ENCODE results near the gene SPTBN1.
A peak's percentile ranks its signal among the peaks of the same experiment; 100 is the strongest.

The SPTBN1 gene

DNA sequence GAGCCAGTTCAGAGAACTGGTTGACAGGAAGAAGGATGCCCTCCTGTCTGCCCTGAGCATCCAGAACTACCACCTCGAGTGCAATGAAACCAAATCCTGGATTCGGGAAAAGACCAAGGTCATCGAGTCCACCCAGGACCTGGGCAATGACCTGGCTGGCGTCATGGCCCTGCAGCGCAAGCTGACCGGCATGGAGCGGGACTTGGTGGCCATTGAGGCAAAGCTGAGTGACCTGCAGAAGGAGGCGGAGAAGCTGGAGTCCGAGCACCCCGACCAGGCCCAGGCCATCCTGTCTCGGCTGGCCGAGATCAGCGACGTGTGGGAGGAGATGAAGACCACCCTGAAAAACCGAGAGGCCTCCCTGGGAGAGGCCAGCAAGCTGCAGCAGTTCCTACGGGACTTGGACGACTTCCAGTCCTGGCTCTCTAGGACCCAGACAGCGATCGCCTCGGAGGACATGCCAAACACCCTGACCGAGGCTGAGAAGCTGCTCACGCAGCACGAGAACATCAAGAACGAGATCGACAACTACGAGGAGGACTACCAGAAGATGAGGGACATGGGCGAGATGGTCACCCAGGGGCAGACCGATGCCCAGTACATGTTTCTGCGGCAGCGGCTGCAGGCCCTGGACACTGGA is 174.9 kb downstream of the SPTBN1 start:
- H3K4me3 ChIP-seq (ENCODE audit: low read length), result no peak overlapping the region
- DNase-seq (ENCODE audit: low read depth, low spot score), result no peak

DNA sequence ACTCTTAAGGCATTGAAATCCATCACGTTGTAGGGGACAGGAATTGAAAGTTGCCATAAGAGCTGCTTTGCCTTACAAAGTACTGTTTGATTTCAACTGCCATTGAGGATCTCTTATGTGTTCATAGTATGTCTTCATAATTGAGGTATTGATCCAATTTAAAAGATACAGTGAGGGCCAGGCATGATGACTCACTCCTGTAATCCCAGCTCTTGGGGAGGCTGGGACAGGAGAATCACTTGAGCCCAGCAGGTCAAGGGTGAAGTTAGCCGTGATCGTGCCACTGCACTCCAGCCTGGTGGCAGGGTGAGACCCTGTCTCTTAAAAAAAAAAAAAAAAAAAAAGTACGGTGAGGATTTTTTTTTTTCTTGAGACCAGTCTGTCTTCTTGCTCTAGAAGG is 175.6 kb downstream of the SPTBN1 start:
- DNase-seq (ENCODE audit: low read depth, low spot score), result no peak
- H3K4me3 ChIP-seq (ENCODE audit: low read length), result no peak overlapping the region

GRCh38 chr2:54632733-54633692 is 176.9 kb downstream of the SPTBN1 start:
- no peak for DNase-seq (ENCODE audit: low read depth, low spot score)
- H3K4me3 ChIP-seq (ENCODE audit: low read length), result no peak overlapping the region

- H3K4me3 ChIP-seq (ENCODE audit: low read length), result no peak overlapping the region; the same call in 1 of the 2 replicates
- DNase-seq (ENCODE audit: low read depth, low spot score), result peak; percentile 68
Measured at GRCh38 chr2:54634021-54634420, 177.9 kb downstream of the SPTBN1 start.

DNA sequence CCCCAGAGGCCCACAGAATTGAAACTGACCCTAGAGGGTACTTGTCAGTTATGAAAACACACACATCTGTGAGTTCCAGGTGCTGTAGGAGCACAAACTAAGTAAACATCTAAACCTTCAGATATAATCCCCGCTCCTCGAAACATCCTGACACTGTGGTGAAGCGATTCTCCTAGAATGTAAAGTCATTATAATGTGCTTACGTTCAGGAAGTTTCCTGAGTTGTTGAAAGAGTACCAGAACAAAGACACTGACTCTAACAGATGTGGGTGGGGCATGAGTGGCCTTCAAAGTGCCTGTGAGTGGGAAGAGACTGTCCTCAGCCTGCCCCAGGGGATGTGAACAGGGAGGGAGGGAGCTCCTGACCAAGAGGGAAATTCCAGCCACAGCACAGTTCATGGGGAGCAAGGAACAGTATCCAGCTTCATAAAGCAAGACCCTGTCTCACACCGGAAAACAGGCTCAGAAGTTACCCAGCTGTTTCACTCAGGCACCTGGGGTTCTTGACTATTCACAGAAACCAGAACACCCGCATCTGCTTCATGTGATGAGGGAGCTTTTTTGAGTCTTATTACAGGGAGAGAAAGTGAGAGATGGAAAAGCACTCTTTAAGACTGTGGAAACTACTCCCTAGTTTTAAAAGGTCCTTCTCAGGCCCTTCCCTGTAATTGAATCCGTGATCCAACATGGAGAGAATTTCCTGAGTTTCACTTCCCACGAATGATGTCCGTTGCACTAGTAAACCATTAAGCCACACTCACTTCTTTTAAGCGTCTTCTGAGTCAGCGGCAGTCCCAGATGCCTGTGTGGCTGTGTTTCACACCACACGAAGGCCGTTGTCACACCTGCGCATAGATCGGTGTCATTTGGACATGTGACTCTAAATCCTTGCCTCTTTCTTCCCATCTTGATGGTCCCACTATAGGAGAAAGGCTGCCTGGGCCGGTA is 178.7 kb downstream of the SPTBN1 start:
- peak; percentile 84 for DNase-seq (ENCODE audit: low read depth, low spot score)
- H3K4me3 ChIP-seq (ENCODE audit: low read length), result peak overlapping the region; percentile 27

DNA sequence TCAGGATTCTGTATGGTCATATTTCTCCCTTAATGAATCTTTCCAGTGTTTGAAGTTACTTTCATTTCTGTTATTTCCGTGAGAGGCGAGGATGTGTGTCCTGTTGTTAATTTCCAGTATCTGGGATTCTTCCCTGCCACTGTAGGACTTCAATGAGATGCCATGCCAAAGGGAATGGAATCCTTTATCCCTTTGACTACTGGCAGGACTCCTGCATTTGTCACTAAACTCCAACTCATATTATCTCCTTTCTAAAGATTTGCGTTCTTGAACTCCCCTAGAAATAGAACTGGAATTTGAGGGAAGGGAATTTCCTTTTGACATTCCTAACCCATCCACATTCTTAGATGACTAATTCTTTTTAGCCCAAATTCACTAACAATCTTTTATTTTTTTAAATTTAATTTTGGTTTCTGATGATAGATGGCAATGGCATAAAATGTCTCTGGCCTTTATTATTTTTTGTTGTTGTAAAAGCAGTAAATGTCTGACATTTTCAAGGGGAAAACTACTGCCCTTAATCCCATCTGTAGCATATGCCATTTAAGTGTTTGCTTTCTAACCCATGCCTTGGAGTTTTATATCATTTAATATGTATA is 179.5 kb downstream of the SPTBN1 start:
- no peak overlapping the region; the same call in 1 of the 2 replicates for H3K4me3 ChIP-seq (ENCODE audit: low read length)
- DNase-seq (ENCODE audit: low read depth, low spot score), result no peak

DNA sequence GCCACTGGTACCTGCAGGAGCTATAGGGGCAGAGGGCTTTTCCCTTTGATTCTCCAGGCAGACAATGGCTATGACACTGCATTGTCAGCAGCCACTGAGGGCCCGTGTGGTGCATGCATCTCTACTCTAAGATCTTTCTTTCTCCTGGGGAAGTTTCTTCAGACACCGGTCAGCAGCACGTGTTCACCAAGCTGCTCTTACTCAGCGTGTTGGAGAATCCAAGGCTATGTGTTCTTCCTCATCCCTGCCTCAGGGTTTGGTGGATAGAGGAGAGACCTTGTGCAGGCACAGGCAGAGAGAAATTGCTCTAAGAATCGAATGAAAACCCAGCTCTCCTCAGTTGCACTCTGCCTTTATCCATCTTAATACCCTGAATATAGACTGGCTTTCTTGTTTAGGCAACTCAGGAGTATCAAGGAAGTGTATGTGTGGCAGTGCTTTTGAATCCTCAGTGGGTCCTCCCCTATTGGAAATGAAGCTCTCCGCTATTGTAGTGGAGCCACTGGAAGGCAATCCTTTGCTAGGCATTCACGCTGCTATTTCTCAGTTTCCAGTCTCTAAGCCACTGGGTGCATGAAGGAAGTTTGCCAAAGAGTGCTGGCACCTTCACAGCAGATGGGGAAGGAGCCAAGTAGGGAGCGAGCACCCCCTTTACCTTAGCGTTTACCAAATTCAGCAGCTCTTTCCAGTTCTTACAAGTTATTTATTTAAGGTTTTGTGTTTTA is 180.4 kb downstream of the SPTBN1 start:
- H3K4me3 ChIP-seq (ENCODE audit: low read length), result no peak overlapping the region
- no peak for DNase-seq (ENCODE audit: low read depth, low spot score)

DNA sequence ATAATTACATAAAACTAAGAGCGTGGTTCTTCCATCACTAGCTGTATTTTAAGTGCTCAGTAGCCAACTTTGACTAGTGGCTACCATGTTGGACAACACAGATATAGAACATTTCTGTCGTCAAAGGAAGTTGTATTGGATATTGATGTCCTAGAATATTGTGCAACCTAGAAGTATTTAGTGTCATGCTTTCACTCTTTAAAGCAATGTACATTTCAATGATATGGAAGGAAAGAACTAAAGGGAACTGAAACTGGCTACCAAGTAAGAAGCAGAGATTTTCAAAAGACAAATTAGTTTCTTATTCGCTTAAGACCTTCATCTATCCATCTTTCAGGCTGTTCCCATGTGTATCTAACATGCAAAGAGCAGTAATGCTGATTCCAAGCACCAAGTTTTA is 182.0 kb downstream of the SPTBN1 start:
- DNase-seq (ENCODE audit: low read depth, low spot score), result no peak
- H3K4me3 ChIP-seq (ENCODE audit: low read length), result no peak overlapping the region

DNA sequence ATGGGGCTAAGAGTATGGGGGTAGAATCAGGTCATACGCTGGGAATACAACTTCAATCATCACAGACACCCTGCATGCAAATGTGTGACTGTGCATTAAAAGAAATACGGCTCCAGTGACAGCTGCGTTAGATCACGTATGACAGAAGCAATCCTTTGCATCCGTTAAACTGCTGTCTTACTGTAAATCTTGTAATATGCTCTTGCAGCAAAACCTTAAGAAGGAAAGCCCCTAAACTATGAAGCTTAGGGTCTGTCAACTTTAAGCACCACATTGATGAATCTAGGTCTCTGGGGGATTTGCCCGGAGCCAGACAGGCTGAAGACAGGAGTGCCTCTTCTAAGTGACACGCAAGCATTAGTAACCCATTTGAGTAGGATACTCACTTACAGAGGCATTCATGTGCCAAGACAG is 182.7 kb downstream of the SPTBN1 start:
- H3K4me3 ChIP-seq (ENCODE audit: low read length), result no peak overlapping the region
- DNase-seq (ENCODE audit: low read depth, low spot score), result no peak

DNA sequence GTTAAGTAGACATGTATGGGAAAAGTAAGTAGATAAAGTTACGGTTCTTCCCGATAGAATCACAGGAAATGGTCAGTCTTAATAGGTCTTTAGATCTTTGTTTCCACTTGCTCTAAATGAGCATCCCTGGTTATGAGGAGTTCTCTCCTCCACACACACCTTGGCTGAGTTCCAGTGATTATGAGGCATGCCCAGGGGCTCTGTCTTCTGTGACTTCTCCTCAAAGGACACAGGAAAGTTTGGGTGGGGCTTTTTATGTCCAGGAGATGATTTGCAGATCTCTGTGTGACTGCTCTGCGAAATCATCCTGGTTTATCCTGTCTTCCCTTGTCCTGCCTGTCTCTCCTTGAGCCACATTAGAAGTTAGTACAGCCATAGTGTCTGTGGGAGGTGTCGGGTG is 183.5 kb downstream of the SPTBN1 start:
- no peak overlapping the region for H3K4me3 ChIP-seq (ENCODE audit: low read length)
- no peak for DNase-seq (ENCODE audit: low read depth, low spot score)

DNA sequence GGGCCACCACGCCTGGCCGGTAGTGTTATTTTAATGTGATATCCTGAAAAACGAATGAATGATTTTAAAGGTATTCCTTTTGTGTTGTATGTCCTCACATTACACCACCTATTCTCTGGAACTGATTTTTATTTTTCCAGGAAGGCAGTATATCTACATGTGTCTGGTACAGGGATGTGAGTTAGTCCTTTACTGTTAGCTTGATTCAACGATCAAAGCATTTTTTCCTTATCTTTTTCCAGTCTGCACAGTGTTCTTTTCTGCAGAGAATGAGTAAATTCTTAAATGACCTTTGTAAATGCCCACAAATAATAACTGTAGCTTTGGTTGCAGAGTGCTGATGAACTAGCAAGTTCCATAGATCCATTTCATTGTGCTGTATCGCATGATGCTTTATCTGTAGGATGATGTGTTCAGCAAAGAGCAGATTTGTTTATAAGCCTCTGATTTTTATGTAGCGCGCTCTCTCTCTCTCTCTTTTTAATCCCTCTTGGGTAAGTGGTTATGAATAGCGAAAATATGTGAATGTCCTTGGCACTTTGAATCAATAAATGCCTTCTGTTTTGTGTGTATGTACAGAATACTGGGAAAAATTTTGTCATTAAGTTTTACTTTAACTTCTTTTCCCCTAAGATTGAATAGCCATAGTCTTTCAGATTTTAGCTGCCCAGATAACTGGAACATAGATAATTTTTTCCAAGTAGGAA is 184.9 kb downstream of the SPTBN1 start:
- H3K4me3 ChIP-seq (ENCODE audit: low read length), result no peak overlapping the region

DNA sequence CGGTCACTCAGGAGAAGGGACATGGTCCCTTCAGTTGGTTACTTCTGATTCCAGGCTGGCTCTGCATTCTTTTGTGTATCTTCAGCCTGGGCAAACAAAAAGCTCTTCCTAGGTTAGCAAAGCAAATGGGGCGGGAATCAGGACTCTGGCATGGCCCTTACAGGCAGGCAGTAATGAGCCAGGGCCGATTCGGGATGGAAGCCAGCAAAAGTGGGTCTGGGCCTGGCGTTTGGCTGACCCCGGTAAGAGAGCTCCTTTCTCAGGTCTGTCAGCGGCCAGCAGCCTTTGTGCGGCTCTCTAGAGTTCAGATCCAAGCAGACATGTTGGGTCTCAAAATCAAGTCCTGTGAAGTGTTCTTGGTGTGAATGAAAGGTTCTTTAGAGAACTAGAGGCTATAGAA is 185.9 kb downstream of the SPTBN1 start:
- DNase-seq (ENCODE audit: low read depth, low spot score), result no peak
- H3K4me3 ChIP-seq (ENCODE audit: low read length), result no peak overlapping the region

More for the DNA sequence above, 184.9 kb downstream of the SPTBN1 start:
- DNase-seq (ENCODE audit: low read depth, low spot score), result no peak

GRCh38 chr2:54642677-54643430 is 186.7 kb downstream of the SPTBN1 start:
- DNase-seq (ENCODE audit: low read depth, low spot score), result no peak
- no peak overlapping the region for H3K4me3 ChIP-seq (ENCODE audit: low read length)

GRCh38 chr2:54644236-54644635 is 188.1 kb downstream of the SPTBN1 start:
- H3K4me3 ChIP-seq (ENCODE audit: low read length), result no peak overlapping the region
- no peak for DNase-seq (ENCODE audit: low read depth, low spot score)

DNA sequence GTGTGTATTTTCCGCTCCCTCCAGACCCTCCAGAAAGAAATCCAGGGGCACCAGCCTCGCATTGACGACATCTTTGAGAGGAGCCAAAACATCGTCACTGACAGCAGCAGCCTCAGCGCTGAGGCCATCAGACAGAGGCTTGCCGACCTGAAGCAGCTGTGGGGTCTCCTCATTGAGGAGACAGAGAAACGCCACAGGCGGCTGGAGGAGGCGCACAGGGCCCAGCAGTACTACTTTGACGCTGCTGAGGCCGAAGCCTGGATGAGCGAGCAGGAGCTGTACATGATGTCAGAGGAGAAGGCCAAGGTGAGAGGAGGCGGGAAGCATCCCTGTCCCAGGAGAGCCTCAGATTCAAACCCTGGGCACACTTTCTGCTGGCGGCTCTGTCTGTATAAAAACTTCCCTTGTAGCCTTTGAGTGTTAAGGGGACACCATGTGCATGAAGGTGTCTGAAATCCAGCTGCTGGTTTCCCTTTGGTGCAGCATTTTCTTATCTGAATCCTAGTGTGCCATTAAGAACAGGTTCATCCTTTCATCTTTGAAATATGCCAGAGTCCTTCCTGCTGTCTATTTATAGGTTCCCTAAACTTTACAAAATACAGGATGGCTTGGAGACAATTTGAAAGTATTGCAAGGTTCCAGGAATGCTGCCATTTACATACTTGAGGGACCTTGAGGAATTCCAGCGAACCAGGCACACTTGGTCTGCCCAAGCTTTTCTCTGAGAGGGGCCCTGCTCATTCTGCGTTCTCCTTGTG is 190.2 kb downstream of the SPTBN1 start:
- H3K4me3 ChIP-seq (ENCODE audit: low read length), result no peak overlapping the region
- DNase-seq (ENCODE audit: low read depth, low spot score), result no peak

DNA sequence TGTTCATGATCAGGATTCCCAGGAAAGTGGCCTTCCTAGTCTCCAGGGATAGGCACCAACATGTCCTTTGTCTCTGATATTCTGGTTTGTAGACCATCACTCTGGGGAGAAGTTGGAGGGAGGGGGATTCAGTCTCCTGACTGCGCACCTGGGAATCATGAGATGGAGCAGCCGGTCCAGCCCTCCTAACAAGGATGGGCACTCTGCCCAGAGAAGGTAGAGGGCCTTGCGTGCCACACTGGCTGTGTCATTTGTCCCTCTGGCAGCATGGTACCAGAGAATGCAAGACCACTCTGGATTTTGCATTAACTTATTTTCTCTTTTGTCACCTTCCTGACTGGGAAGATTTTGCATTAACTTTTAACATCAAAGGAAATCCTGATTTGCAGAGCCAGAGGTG is 192.1 kb downstream of the SPTBN1 start:
- no peak overlapping the region for H3K4me3 ChIP-seq (ENCODE audit: low read length)

More for the DNA sequence above, 192.1 kb downstream of the SPTBN1 start:
- no peak for DNase-seq (ENCODE audit: low read depth, low spot score)

Data from Jurkat, Clone E6-1 (cell line).